Caco-2 (cell line): ENCODE data around the gene DMC1. TPM values are rescaled to one million over a fixed set of nuclear protein-coding genes. Genes with fewer than 3 reads are reported as not detected.

ENCODE experiments used
- BruUV-seq: library from RNA; stranded (reverse); fragments of 400-500 nt; replicated peaks from 2 replicates; lab custom pipeline; 2021; lab: Mats Ljungman, UMichigan
- CTCF ChIA-PET: fragments of 300-600 bp; sonication (Branson Sonifier 250); formaldehyde crosslinking; loops from one replicate; lab custom pipeline; 2022; ENCODE audit warnings: antibody characterized with exemption; lab: Charles Lee
- POLR2A ChIA-PET: fragments of 300-600 bp; sonication (Branson Sonifier 250); formaldehyde crosslinking; loops from one replicate; lab custom pipeline; 2022; ENCODE audit warnings: antibody characterized with exemption; lab: Charles Lee
- DNase-seq, 2 experiments: peaks; one replicate each; pipeline versions ENCODE4 v3.0.0 to v3.0.0-alpha.2; 2020 to 2022
- H3K27me3 ChIP-seq: replicated peaks from 2 replicates; pipeline ENCODE4 v1.6.0; 2011; ENCODE audit warnings: low read length; ENCODE audit not compliant: control insufficient read depth, insufficient read depth
- H3K36me3 ChIP-seq: 2 replicates; pipeline ENCODE4 v1.5.1; 2011; ENCODE audit warnings: low read length; ENCODE audit not compliant: control insufficient read depth, insufficient read depth
- H3K4me1 ChIP-seq: fragments of 250-450 bp; sonication (Bioruptor Pico); 2 replicates; pipeline ENCODE4 v1.5.1; 2020; ENCODE audit warnings: mild to moderate bottlenecking
- H3K4me3 ChIP-seq: 2 replicates; pipeline ENCODE4 v1.5.1; 2011; ENCODE audit warnings: low read depth, mild to moderate bottlenecking, control low read depth, low read length
- H3K9me3 ChIP-seq: fragments of 250-450 bp; sonication (Bioruptor Pico); 2 replicates; pipeline ENCODE4 v1.5.1; 2020; ENCODE audit warnings: mild to moderate bottlenecking, moderate library complexity
- H3K27ac Mint-ChIP-seq: one replicate; pipeline ENCODE4 v1.8.0; 2022; ENCODE audit warnings: mixed read lengths; ENCODE audit not compliant: unreplicated experiment
- H3K27me3 Mint-ChIP-seq: one replicate; pipeline ENCODE4 v1.8.0; 2022; ENCODE audit warnings: mixed read lengths; ENCODE audit not compliant: insufficient read depth, unreplicated experiment
- H3K36me3 Mint-ChIP-seq: one replicate; pipeline ENCODE4 v1.8.0; 2022; ENCODE audit warnings: mild to moderate bottlenecking, mixed read lengths; ENCODE audit not compliant: insufficient read depth, unreplicated experiment
- H3K4me1 Mint-ChIP-seq: one replicate; pipeline ENCODE4 v1.8.0; 2022; ENCODE audit warnings: low read depth, mixed read lengths; ENCODE audit not compliant: unreplicated experiment
- H3K4me3 Mint-ChIP-seq: one replicate; pipeline ENCODE4 v1.8.0; 2022; ENCODE audit warnings: mild to moderate bottlenecking, moderate library complexity, mixed read lengths; ENCODE audit not compliant: unreplicated experiment
- H3K9me3 Mint-ChIP-seq: one replicate; pipeline ENCODE4 v1.8.0; 2022; ENCODE audit warnings: mixed read lengths; ENCODE audit not compliant: unreplicated experiment
- intact Hi-C: fragments of 100-400 bp; cut with micrococcal nuclease; formaldehyde crosslinking; loops from one replicate; pipeline ENCODE4 v1.10.0; 2022; ENCODE audit not compliant: unreplicated experiment
- total RNA-seq: library from RNA; stranded (reverse); gene quantifications from 2 replicates; pipeline ENCODE4 v1.2.3, GENCODE V29; 2022
- TF ChIP-seq, protein P1 (sequence below), 2 experiments: fragments of 200-600 bp in 1 of 2; IDR thresholded peaks; 1 replicate in 1 of 2; 2 replicates in 1 of 2; pipeline versions ENCODE4 v1.5.1 to v1.8.0; 2011 to 2022; ENCODE audit warnings: antibody characterized with exemption in 1 of 2, control low read depth in 1 of 2, inconsistent platforms in 1 of 2, low read depth in 1 of 2, low read length in 1 of 2, mild to moderate bottlenecking in 1 of 2, moderate library complexity in 1 of 2; ENCODE audit not compliant: insufficient read depth in 1 of 2, severe bottlenecking in 1 of 2, unreplicated experiment in 1 of 2

DMC1 gene
- total RNA-seq, 1 experiment from 2014 or later = 1.1 TPM

DNA sequence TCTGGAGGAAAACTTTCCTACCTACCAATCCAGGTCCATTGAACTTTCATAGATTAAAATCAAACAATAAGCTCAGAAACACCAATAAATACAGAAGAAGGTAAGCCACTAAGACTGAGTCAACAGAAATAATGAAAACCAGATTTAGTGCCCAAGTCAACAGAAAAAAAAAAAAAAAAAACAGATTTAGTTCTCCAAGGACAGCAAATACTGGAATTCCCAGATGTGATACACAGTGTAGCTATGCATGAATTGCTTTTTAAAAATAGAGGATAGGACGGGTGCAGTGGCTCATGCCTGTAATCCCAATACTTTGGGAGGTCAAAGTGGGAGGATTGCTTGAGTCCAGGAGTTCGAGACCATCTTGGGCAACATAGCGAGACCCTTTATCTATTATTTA, 15.7 kb downstream of the DMC1 start:
- H3K4me3 ChIP-seq = no peak overlapping the region
- Mint-ChIP-seq H3K27me3 (no peaks in the 10 kb centered on the region), H3K9me3 (no peaks in the 10 kb centered on the region), H3K4me1 (peaks cover under 1% of the 10 kb centered on the region), H3K4me3 (no peak overlapping the region), H3K36me3 (no peaks in the 10 kb centered on the region), H3K27ac (no peak overlapping the region)
- no peaks in the 10 kb centered on the region for H3K36me3 ChIP-seq
- POLR2A ChIA-PET = no interaction called here
- no TSS peak for BruUV-seq
- H3K9me3 ChIP-seq = no peaks in the 10 kb centered on the region
- CTCF ChIA-PET = interaction anchor here (0.6 to 0.7 kb wide), 2 partner anchors 19 to 97 kb away, joined by 3 read pairs; no protein-coding TSS in a partner anchor
- no peaks in the 10 kb centered on the region for H3K4me1 ChIP-seq
- TF ChIP-seq, protein P1, sequence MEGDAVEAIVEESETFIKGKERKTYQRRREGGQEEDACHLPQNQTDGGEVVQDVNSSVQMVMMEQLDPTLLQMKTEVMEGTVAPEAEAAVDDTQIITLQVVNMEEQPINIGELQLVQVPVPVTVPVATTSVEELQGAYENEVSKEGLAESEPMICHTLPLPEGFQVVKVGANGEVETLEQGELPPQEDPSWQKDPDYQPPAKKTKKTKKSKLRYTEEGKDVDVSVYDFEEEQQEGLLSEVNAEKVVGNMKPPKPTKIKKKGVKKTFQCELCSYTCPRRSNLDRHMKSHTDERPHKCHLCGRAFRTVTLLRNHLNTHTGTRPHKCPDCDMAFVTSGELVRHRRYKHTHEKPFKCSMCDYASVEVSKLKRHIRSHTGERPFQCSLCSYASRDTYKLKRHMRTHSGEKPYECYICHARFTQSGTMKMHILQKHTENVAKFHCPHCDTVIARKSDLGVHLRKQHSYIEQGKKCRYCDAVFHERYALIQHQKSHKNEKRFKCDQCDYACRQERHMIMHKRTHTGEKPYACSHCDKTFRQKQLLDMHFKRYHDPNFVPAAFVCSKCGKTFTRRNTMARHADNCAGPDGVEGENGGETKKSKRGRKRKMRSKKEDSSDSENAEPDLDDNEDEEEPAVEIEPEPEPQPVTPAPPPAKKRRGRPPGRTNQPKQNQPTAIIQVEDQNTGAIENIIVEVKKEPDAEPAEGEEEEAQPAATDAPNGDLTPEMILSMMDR (IDR thresholded peaks at IDR 0.05; ENCODE audit: insufficient read depth in 1 of 2, low read depth in 1 of 2, low read length in 1 of 2, severe bottlenecking in 1 of 2, unreplicated experiment in 1 of 2) = no peak
- H3K27me3 ChIP-seq = no peaks in the 10 kb centered on the region
- intact Hi-C loops = no loop called here
- DNase-seq = no peak

DNA sequence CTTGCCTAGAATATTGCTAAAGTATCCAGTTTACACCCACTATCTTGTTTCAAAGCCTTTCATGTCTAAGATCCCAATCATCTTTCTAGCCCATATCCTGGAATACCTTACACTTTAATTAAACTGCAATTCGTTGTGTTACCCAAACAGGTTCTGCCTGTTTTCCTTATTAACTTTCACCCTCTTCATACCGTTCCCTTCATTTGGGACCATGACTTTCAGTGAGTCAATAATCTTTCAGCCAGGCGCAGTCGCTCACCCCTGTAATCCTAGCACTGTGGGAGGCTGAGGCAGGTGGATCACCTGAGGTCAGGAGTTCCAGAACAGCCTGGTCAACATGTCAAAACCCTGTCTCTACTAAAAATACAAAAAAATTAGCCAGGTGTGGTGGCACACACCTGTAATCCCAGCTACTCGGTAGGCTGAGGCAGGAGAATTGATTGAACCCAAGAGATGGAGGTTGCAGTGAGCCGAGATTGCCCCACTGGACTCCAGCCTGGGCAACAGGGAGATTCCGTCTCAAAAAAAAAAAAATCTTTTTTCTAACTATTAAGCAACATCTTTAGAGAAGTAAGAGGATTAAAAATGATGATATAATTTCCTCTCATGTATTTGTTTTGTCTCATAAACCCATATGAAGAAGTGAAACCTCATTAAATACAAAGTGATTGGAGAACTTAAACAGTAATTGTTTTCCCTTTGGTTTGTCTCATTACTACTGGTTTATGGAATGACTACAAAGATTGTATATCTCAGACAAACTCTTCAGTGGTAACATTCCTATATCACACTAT, 20.7 kb downstream of the DMC1 start:
- Histone ChIP-seq H3K9me3 (no peaks in the 10 kb centered on the region; the same call in 1 of the 2 replicates), H3K4me3 (no peak overlapping the region), H3K27me3 (no peaks in the 10 kb centered on the region), H3K36me3 (no peaks in the 10 kb centered on the region), H3K4me1 (no peaks in the 10 kb centered on the region)
- BruUV-seq = no TSS peak
- Mint-ChIP-seq H3K27me3 (no peaks in the 10 kb centered on the region), H3K27ac (no peak overlapping the region), H3K9me3 (peaks cover 2% of the 10 kb centered on the region), H3K4me3 (no peak overlapping the region), H3K4me1 (peaks cover 7% of the 10 kb centered on the region), H3K36me3 (no peaks in the 10 kb centered on the region)
- intact Hi-C loops = no loop called here
- POLR2A ChIA-PET = no interaction called here
- no peak for DNase-seq
- CTCF ChIA-PET = no interaction called here
- TF ChIP-seq, protein P1 (IDR thresholded peaks at IDR 0.05; ENCODE audit: insufficient read depth in 1 of 2, low read depth in 1 of 2, low read length in 1 of 2, severe bottlenecking in 1 of 2, unreplicated experiment in 1 of 2) = no peak

DNA sequence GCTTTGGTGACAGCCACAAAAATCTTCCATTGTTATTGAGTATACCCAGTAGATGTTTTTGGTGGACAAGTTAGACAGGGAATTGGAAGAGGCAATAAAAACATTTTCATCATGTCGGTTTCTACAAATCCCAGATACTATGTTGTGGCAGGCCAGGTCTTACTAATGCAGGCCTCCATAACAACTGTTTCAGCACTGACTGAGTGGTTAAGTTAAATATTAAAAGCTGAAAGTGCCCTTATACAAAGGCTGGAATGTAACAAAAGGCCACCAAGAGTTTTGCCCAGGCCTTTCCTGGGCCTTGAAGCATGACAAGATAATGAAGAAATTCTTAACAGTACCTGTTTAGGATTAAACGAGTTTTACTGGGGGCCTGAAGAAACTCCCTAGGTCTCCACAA, 29.3 kb downstream of the DMC1 start:
- BruUV-seq = no TSS peak
- CTCF ChIA-PET = interaction anchor here (0.6 kb wide), 1 partner anchor 38 kb away, joined by 4 read pairs; no protein-coding TSS in a partner anchor
- peak overlapping the region; percentile 16 for H3K27ac Mint-ChIP-seq

More for the DNA sequence above, 29.3 kb downstream of the DMC1 start:
- Mint-ChIP-seq H3K27me3 (no peaks in the 10 kb centered on the region), H3K36me3 (peaks cover 5% of the 10 kb centered on the region), H3K9me3 (peaks cover 15% of the 10 kb centered on the region), H3K4me1 (no peaks in the 10 kb centered on the region), H3K4me3 (no peak overlapping the region)
- no peak overlapping the region for H3K4me3 ChIP-seq
- H3K36me3 ChIP-seq = no peaks in the 10 kb centered on the region
- no peaks in the 10 kb centered on the region for H3K27me3 ChIP-seq
- peaks cover 25% of the 10 kb centered on the region for H3K9me3 ChIP-seq
- intact Hi-C loops = no loop called here
- H3K4me1 ChIP-seq = peaks cover 21% of the 10 kb centered on the region
- TF ChIP-seq, protein P1 (IDR thresholded peaks at IDR 0.05; ENCODE audit: insufficient read depth in 1 of 2, low read depth in 1 of 2, low read length in 1 of 2, severe bottlenecking in 1 of 2, unreplicated experiment in 1 of 2) = no peak
- POLR2A ChIA-PET = interaction anchor here (0.6 kb wide), 1 partner anchor 58 kb away, joined by 3 read pairs; no protein-coding TSS in a partner anchor
- DNase-seq = peak; percentile 30 to 41
